GM19240 (cell line): Measurements from ENCODE around the gene ZDHHC11.
"Not testable (repeated sequence)": the region's sequence is repeated elsewhere in the genome, so short reads cannot be mapped to it uniquely, and the experiment has no call there.

ENCODE experiments used
- DNase-seq: peaks from one replicate; pipeline ENCODE4 v3.0.0; 2011; ENCODE audit warnings: low spot score; ENCODE audit not compliant: insufficient read length

ZDHHC11 gene

GRCh38 chr5:811384-811783, 39.4 kb downstream of the ZDHHC11 start:
- not testable (repeated sequence) for DNase-seq

- DNase-seq: not testable (repeated sequence)
These were observed 42.9 kb downstream of the ZDHHC11 start for GRCh38 chr5:807719-808514.

- no peak for DNase-seq
These were observed 49.3 kb downstream of the ZDHHC11 start for GRCh38 chr5:801472-801871.

GRCh38 chr5:801055-801454, 49.7 kb downstream of the ZDHHC11 start:
- not testable (repeated sequence) for DNase-seq

- not testable (repeated sequence) for DNase-seq
These were observed 52.2 kb downstream of the ZDHHC11 start for GRCh38 chr5:798505-799138.

GRCh38 chr5:797986-798385, 52.8 kb downstream of the ZDHHC11 start:
- not testable (repeated sequence) for DNase-seq

GRCh38 chr5:795873-796272, 54.9 kb downstream of the ZDHHC11 start:
- not testable (repeated sequence) for DNase-seq

GRCh38 chr5:794948-795347, 55.8 kb downstream of the ZDHHC11 start:
- not testable (repeated sequence) for DNase-seq

- DNase-seq: not testable (repeated sequence)
These were observed 62.1 kb downstream of the ZDHHC11 start for GRCh38 chr5:788703-789102.

- DNase-seq: not testable (repeated sequence)
These were observed 62.9 kb downstream of the ZDHHC11 start for GRCh38 chr5:787857-788233.

- not testable (repeated sequence) for DNase-seq
These were observed 63.4 kb downstream of the ZDHHC11 start for GRCh38 chr5:787224-787856.

GRCh38 chr5:785181-785705, 65.5 kb downstream of the ZDHHC11 start:
- not testable (repeated sequence) for DNase-seq

GRCh38 chr5:784428-785177, 66.2 kb downstream of the ZDHHC11 start, which contains the start of gene ZDHHC11B:
Gene ZDHHC11B (minus strand): TSS chr5:784729. CDS start chr5:766919, 17,810 bp downstream.
- DNase-seq: peak; percentile 66

- not testable (repeated sequence) for DNase-seq
These were observed 66.8 kb downstream of the ZDHHC11 start for GRCh38 chr5:783881-784427.

- DNase-seq: not testable (repeated sequence)
These were observed 67.6 kb downstream of the ZDHHC11 start for GRCh38 chr5:783049-783802.

GRCh38 chr5:782356-782755, 68.4 kb downstream of the ZDHHC11 start:
- DNase-seq: not testable (repeated sequence)

GRCh38 chr5:780571-780970, 70.2 kb downstream of the ZDHHC11 start:
- not testable (repeated sequence) for DNase-seq

GRCh38 chr5:778967-779366, 71.8 kb downstream of the ZDHHC11 start:
- not testable (repeated sequence) for DNase-seq

- DNase-seq: not testable (repeated sequence)
These were observed 72.4 kb downstream of the ZDHHC11 start for GRCh38 chr5:778421-778820.

- DNase-seq: no peak
These were observed 73.0 kb downstream of the ZDHHC11 start for GRCh38 chr5:777756-778161.
